Activated CD4-positive, alpha-beta T cell treated with anti-CD3 and anti-CD28 coated beads for 48 hours (primary cell): ENCODE data around the gene MYO1E.
A peak's percentile ranks its signal among the peaks of the same experiment; 100 is the strongest.
"Not testable (repeated sequence)": the region's sequence is repeated elsewhere in the genome, so short reads cannot be mapped to it uniquely, and the experiment has no call there.

Experiments
- DNase-seq: peaks from one replicate; pipeline ENCODE4 v3.0.0-alpha.2; 2020

The MYO1E gene

GRCh38 chr15:59387196-59387878 lies 14.7 kb upstream of the MYO1E start:
- not testable (repeated sequence) for DNase-seq

DNA sequence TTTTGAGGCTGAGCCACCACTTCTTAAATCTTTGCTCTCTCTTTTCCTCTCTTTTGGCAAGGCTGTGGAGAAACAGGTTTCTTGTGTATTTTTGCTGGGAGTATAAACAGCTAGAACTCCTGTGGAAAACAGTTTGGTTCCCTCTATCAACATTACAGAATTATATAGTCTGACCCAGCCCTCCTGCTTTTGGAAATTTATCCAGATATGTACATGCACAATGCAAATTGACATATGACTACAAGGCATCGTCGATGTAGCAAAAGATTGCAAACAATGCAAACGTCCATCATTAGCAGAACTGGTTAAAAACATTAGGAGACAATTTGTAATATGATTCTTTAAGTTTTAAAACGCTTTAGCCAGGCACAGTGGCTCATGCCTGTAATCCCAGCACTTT lies 12.5 kb upstream of the MYO1E start:
- no peak for DNase-seq

- DNase-seq = no peak
Measured at GRCh38 chr15:59384507-59384906, 11.8 kb upstream of the MYO1E start.

GRCh38 chr15:59380902-59381610 lies 8.4 kb upstream of the MYO1E start:
- DNase-seq = no peak

DNA sequence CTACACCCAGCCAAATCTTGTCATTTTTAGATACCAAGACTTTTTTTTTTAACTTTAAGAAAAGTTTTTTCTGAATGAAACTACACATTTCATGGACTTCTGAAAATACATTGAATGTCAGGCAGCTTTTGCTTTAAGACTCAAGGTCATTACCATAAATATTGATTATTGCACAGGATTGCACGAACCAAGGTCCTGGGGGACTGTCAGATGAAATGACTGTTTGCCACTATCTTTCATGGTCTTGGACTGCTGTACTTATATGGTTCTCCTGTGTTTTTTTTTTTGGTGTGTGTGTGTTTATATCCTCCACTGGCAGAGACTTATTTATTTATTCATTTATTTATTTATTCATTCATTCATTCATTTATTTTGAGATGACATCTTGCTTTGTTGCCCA lies 6.9 kb upstream of the MYO1E start:
- DNase-seq = no peak

GRCh38 chr15:59378855-59379254 lies 6.2 kb upstream of the MYO1E start:
- no peak for DNase-seq

GRCh38 chr15:59377924-59378323 lies 5.3 kb upstream of the MYO1E start:
- no peak for DNase-seq

DNA sequence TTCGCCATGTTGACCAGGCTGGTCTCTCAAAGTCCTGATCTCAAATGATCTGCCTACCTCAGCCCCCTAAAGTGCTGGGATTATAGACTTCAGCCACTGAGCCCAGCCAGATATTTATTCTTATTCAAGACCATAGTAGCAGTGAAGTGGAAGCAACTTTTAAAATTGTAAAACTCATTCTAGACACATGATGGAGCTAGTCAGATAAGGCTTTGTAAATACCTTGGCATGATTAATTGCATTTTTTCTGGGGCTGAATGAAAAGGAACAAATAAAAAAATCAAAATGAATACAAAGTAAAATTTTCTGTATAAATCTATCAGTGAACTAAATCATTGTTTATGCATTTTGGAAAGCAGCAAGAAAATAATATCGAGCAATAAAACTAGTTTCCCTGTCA lies 4.1 kb upstream of the MYO1E start:
- DNase-seq = no peak

DNA sequence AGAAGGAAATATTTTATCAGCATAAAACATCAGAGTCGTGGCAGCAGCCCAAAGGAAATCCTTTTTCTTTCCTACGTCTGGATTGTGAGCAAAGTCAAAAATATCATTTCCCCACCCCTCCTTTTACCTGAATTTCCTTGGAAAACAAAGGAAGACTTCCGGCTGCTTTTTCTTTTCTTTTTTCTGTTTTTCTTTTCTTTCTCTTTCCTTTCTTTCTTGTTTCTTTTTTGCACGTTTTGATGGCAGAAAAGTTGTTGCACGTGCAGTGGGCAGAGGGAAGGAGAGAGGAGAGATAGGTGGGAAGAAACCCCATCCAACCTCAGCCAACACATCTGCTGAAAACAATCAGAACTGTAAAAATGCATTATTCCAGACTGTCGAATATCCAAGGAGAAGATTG lies 544 bp upstream of the MYO1E start:
- DNase-seq = no peak

DNA sequence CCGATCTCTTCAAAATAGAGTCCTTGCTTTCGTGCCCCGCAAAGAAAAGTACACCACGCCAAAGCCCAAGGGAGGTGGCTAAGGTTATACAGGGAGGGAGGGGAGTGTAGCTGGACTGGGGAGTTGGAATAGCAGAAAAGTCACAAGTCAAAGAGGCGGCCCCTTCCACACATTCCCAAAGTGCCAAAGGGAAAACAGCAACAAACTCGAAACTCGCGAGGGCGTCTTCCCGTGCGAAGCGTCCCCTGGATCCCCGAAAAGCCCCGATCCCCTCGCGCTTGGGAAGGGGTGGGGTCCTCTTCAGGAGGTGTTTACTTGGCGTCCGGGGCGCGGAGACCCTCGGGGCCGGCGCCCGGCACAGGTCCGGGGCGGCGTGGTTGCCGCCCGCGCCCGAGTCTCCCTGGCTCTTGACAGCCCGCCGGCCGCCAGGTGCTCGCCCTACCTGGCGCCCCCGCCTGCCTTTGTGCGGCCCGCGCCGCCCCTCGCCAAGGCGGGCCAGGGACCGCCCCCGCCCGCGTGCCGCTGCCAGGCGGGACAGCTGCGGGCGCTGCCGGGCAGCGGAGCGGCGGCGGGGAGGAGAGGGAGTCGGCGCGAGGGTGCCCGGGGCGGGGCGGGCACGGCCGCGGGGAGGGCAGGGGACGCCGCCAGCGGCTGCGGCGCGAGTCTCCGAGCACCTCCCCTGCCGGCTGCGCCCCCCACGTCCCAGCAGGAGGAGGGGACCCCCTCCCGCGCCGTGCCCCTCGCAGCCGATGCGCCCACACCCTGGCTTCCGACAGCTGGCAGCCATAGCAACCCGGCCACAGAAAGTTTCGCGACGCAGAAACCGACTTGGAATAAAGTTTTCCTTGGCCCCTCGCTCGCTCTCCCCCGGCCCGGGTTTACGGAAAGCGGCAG lies 966 bp downstream of the MYO1E start:
- peak; percentile 2 for DNase-seq

DNA sequence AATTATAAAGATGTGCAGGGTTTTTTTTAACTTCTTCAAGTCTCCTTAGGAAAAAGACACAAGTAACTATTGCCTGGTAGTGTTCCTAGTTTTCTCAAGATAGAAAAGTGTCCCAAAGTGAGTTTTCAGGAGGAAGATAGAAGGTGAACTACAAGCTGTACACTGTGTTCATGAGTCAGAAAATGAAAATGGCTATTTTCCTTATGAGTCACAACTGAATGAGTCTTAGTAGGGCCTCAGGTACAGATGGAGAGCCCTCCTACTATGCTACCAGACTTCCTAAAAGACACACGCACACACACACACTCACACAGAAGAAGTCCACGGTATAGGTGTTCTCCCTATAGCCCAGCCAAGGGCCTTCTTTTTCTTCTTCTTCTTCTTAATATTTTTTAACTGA lies 3.1 kb downstream of the MYO1E start:
- DNase-seq = no peak

GRCh38 chr15:59367022-59367451 lies 5.6 kb downstream of the MYO1E start:
- DNase-seq = no peak

DNA sequence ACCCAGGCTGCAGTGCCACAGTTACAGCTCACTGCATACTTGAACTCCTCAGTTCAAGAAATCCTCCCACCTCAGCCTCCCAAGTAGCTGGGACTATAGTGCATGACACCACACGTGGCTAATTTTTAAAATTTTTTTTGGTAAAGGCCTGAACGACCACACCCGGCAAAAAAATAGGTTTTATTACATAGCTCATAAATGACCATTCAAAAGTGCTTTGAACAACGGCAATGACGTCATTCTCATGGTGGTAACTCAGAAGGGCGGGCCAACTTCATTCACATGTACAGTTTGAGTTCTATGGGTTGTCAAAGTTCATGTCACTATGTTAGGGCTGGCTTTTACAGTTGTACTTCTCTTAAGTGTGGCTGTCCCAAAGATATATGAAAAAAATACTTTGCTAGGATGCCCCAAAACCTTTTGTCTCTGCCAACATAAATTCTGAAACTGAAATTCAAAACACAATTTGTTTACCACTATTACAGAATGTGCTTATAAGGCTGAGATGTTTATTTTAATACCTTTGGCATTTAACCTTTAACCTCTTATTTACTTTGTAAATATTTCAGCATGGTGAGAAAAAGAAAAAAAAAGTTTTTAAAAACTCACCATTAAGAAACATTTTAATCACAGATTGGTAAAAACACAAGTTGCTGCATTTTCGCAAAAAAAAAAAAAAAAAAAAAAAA lies 6.2 kb downstream of the MYO1E start:
- DNase-seq = no peak

DNA sequence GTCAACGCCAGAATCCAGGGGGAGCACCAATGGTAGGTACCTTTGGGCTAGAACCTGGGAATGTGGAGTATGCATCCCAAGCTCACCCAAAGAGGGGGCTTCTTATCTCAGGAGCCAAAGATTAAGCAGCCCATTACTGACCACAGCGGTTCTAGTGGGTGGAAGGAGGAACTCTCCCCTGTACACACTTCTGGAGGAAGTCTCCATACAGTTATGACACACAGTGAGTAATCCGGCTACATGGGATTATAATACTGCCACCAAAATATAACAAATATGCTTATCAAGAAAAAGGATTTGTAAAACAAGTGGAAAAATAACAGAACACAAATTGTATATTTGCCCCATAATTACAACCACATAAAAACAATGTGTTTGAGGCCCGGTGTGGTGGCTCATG lies 8.4 kb downstream of the MYO1E start:
- DNase-seq = no peak

DNA sequence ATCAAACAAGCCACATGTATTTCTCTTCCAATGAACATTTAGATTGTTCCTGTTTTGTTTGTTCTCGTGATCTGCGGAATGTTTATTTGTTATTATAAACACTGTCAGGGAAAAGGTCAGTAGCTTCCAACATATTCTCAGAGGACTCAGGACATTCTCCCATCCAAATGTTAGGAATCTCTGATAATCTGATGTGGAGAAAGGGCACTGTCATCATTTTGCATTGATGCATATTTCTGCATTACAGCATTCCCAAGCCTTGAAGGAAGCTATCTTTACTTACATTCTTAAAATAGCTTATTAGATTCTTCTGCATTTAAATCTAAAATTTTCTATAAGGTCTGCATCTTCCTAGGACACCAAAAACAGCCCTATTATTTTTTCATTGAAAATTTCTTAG lies 10.3 kb downstream of the MYO1E start:
- no peak for DNase-seq

DNA sequence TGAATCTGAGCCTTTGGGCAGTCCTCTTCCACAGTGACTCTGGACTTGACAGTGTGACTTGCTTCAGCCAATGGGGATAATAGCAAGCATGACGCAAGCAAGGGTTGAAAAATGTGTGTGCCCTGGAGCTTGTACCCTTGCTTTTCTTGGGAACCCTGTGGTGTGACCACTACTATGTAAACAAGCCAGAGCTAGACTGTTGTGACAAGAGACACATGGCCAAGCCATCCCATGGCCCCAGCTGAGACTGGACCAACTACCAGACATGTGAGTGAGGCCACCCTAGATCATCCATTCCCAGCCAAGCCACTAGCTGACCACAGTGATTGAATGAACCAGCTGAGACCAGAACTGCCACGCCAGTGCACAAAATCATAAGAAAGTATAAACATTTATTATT lies 11.8 kb downstream of the MYO1E start:
- no peak for DNase-seq

GRCh38 chr15:59360305-59360704 lies 12.4 kb downstream of the MYO1E start:
- no peak for DNase-seq

- no peak for DNase-seq
Measured at GRCh38 chr15:59355730-59356129, 16.9 kb downstream of the MYO1E start.

- DNase-seq = no peak
Measured at GRCh38 chr15:59354417-59355031, 18.1 kb downstream of the MYO1E start.

- no peak for DNase-seq
Measured at GRCh38 chr15:59353994-59354416, 18.7 kb downstream of the MYO1E start.

DNA sequence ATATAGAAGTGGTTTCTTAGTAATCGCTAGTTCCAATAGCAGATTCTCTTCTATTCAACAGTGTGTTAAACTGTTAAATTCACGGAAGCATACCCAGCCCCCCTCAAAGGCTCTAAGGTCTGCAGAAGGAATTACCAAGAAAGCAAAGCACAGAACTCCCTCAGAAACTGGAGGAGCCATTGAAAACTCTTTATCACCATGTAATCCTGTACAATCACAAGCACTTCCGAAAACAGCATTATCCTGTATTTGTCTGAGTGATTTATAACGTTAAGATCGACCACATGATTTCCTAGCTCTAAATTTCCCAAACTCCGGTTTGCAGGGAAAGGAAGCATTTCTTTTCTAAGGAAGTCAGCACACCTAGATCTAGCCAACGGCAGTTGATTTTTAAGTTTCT lies 20.0 kb downstream of the MYO1E start:
- no peak for DNase-seq

- DNase-seq = no peak
Measured at GRCh38 chr15:59352189-59352588, 20.5 kb downstream of the MYO1E start.

DNA sequence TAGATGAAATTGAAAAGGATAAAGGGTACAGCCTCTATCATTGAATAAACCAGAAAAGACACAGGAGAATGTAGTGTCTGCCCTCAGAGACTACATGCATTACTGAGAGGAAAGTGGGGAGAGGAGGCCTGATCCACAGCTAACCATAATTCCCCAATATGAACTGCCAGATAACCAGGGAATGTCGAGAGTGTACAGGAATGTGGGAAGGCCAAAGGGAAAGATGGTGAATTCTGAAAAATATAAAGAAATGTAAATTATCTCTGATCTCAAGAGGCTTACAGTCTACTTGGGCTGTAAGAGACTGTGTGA lies 22.3 kb downstream of the MYO1E start:
- no peak for DNase-seq
